MM.1S (cell line): ENCODE measurements around the gene PCYOX1L.

Source experiments
- EZH2 ChIP-seq: fragments of 300-600 bp; sonication (generic); optimal IDR thresholded peaks from 2 replicates; pipeline ENCODE3; 2017; ENCODE audit warnings: low read depth, mild to moderate bottlenecking, antibody characterized with exemption, low read length, mixed read lengths
- TF ChIP-seq, protein P1 (sequence below): fragments of 300-600 bp; sonication (generic); IDR thresholded peaks from 2 replicates; pipeline ENCODE4 v1.5.1; 2016; ENCODE audit warnings: antibody characterized with exemption, low read length, mixed read lengths

DNA sequence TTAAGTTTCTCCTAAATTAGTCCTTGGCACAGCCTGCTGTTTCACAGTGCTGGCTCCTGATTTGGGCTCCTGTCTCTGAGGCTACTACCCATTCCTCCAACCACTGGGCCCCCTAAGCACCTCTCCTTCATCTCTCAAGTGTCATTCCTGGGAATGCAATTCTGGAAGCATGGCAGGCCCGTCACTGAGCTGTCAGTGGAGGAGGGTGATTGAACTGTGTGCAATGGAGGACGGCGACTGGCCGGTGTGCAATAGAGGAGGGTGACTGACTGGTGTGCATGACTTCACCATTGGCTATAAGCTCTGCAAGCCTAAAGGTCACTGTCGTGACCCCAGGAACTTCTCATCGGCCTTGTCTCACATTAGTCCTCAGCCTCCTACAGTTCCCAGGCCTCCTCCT is 33.7 kb downstream of the PCYOX1L start:
- TF ChIP-seq, protein P1, sequence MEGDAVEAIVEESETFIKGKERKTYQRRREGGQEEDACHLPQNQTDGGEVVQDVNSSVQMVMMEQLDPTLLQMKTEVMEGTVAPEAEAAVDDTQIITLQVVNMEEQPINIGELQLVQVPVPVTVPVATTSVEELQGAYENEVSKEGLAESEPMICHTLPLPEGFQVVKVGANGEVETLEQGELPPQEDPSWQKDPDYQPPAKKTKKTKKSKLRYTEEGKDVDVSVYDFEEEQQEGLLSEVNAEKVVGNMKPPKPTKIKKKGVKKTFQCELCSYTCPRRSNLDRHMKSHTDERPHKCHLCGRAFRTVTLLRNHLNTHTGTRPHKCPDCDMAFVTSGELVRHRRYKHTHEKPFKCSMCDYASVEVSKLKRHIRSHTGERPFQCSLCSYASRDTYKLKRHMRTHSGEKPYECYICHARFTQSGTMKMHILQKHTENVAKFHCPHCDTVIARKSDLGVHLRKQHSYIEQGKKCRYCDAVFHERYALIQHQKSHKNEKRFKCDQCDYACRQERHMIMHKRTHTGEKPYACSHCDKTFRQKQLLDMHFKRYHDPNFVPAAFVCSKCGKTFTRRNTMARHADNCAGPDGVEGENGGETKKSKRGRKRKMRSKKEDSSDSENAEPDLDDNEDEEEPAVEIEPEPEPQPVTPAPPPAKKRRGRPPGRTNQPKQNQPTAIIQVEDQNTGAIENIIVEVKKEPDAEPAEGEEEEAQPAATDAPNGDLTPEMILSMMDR: no peak
- TF ChIP-seq EZH2: no peak
